Measurements from ENCODE around the gene ATP5PF. TPM values are rescaled to one million over a fixed set of nuclear protein-coding genes. Genes with fewer than 3 reads are reported as not detected.
"Not testable (repeated sequence)": the region's sequence is repeated elsewhere in the genome, so short reads cannot be mapped to it uniquely, and the experiment has no call there.

The ATP5PF gene, protein sequence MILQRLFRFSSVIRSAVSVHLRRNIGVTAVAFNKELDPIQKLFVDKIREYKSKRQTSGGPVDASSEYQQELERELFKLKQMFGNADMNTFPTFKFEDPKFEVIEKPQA
- total RNA-seq (2021) = 173 and 185 TPM in 2 replicates
- percentile 82 among the genes with signal in this experiment for Bru-seq, nascent RNA
- percentile 70 among the genes with signal in this experiment for BruChase-seq, experiment 1, labeled RNA remaining after a 2-hour chase
- percentile 66 among the genes with signal in this experiment for BruChase-seq, experiment 2, labeled RNA remaining after a 6-hour chase
- long read RNA-seq, transcript ATP5PF-202 (4 exons, 826 nt) = minor isoform, 10 of 412 reads
- long read RNA-seq, transcript ATP5PF-204 (4 exons, 1,179 nt) = minor isoform, 10 of 412 reads
- long read RNA-seq, transcript ATP5PF-201 (4 exons, 614 nt) = major isoform, 362 of 412 reads
- long read RNA-seq, partial matches to known transcripts = 10 of 412 reads
- long read RNA-seq, other reads (novel, unspliced or antisense) = 10 of 412 reads

DNA sequence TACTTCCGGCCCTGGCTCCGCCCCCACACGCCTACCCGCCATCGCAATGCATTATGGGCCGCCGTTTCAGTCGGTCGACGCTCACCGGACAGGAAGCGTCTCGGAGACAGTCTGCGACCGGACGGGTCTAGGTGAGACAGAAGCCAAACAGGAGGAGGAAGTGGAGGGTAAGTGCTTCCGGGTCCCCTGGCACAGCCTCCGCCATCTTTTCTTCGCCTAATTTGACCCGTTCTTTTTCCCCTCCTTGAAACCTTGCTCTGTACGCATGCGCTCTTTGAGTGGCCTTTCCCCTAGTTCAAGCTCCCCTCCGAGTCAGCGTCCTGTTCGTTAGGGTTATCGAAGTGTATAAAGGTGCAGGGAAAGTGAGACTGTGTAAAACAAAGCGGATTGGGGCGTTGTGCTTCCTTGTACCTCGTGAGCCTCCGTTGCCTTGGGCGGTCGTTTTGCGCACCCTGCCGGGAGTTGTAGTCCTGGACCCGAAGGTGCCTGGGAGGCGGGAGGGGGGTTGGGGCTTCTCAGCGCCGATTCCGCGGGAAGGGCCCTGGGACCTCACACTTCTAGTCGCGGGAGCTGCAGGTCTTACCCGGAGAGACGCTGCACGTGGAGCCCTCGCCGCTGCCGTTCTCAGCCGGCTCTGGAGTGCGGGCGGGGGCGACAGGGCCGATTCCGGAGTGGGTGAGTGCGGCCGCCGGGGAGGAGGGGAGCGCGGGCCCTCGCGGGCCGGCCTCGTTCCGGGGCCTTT lies at the start of gene ATP5PF, which contains the start of gene GABPA:
ATP5PF (minus strand) TSS at position 1 of the 742 bp plus-strand sequence. CDS start 5,110 bp downstream, outside the sequence.
GABPA (plus strand) TSS at position 69 of the 742 bp plus-strand sequence. CDS start 6,627 bp downstream, outside the sequence.
- peak within 1 kb of the TSS; percentile 89 for H3K4me3 ChIP-seq (ENCODE audit: low read depth, low read length, poor library complexity, severe bottlenecking)
- H3K27ac ChIP-seq (ENCODE audit: low read depth, low read length, poor library complexity, severe bottlenecking) = peak within 1 kb of the TSS; percentile 99
- ChIA-PET CTCF (interaction anchor here (1.0 kb wide), 1 partner anchor 128 kb away, joined by 3 read pairs; no protein-coding TSS in a partner anchor), POLR2A (ENCODE audit: low non-redundant PET) (interaction anchor here (0.6 kb wide), 1 partner anchor 759 kb away, joined by 3 read pairs; no protein-coding TSS in a partner anchor)
- no peaks in the 10 kb centered on the region for H3K27me3 ChIP-seq (replicated peaks; ENCODE audit: insufficient read depth, low read depth, low read length, poor library complexity)
- BruUV-seq (replicated peaks) = no TSS peak
- no peak for TF ChIP-seq EZH2 (IDR thresholded peaks at IDR 0.05; ENCODE audit: borderline replicate concordance, low read depth, low read length, poor library complexity, severe bottlenecking)
- TF ChIP-seq, protein P1, sequence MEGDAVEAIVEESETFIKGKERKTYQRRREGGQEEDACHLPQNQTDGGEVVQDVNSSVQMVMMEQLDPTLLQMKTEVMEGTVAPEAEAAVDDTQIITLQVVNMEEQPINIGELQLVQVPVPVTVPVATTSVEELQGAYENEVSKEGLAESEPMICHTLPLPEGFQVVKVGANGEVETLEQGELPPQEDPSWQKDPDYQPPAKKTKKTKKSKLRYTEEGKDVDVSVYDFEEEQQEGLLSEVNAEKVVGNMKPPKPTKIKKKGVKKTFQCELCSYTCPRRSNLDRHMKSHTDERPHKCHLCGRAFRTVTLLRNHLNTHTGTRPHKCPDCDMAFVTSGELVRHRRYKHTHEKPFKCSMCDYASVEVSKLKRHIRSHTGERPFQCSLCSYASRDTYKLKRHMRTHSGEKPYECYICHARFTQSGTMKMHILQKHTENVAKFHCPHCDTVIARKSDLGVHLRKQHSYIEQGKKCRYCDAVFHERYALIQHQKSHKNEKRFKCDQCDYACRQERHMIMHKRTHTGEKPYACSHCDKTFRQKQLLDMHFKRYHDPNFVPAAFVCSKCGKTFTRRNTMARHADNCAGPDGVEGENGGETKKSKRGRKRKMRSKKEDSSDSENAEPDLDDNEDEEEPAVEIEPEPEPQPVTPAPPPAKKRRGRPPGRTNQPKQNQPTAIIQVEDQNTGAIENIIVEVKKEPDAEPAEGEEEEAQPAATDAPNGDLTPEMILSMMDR (conservative IDR thresholded peaks at IDR 0.05; ENCODE audit: low read depth, low read length) = no peak
- intact Hi-C loops (cut with micrococcal nuclease; ENCODE audit: unreplicated experiment) = loop anchor here (1.0 to 10.0 kb wide), 2 partner anchors 127 to 130 kb away; no protein-coding TSS in a partner anchor
- H3K4me1 ChIP-seq (ENCODE audit: insufficient read depth, low read length, poor library complexity, severe bottlenecking) = peaks cover 16% of the 10 kb centered on the region
- peak; percentile 99 for DNase-seq (ENCODE audit: low spot score)
- H3K36me3 ChIP-seq (ENCODE audit: insufficient read depth, low read length, poor library complexity, severe bottlenecking) = peaks cover 1% of the 10 kb centered on the region
- H3K9me3 ChIP-seq (ENCODE audit: low read depth, low read length, poor library complexity, severe bottlenecking) = no peaks in the 10 kb centered on the region

- H3K27ac ChIP-seq (ENCODE audit: low read depth, low read length, poor library complexity, severe bottlenecking); H3K36me3 ChIP-seq (ENCODE audit: insufficient read depth, low read length, poor library complexity, severe bottlenecking); H3K4me3 ChIP-seq (ENCODE audit: low read depth, low read length, poor library complexity, severe bottlenecking); H3K27me3 ChIP-seq (replicated peaks; ENCODE audit: insufficient read depth, low read depth, low read length, poor library complexity); DNase-seq (ENCODE audit: low spot score); H3K4me1 ChIP-seq (ENCODE audit: insufficient read depth, low read length, poor library complexity, severe bottlenecking); CTCF ChIA-PET; BruUV-seq (replicated peaks); intact Hi-C loops (cut with micrococcal nuclease; ENCODE audit: unreplicated experiment); H3K9me3 ChIP-seq (ENCODE audit: low read depth, low read length, poor library complexity, severe bottlenecking): not testable (repeated sequence)
- POLR2A ChIA-PET (ENCODE audit: low non-redundant PET) = interaction anchor here (0.6 kb wide), 1 partner anchor 775 kb away, joined by 3 read pairs; no protein-coding TSS in a partner anchor
Observed at GRCh38 chr21:25778126-25778875, 43.6 kb upstream of the ATP5PF start.

DNA sequence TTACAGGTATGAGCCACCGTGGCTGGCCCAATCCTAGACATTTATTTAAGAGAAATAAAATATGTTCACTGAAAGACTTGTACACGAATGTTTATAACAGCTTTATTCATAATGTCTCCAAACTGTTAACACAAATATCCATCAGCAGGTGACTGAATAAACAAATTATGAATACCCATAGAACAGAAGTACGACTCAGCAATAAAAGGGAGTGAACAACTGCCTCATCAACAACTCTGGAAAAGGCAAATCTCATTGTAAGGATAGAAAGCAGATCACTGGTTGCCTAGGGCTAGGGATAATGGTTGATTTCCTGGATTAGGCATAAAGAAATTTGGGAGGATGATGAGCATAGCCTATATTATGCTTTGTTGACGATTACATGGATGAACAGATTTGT lies 41.7 kb upstream of the ATP5PF start:
- Histone ChIP-seq H3K9me3 (ENCODE audit: low read depth, low read length, poor library complexity, severe bottlenecking) (no peaks in the 10 kb centered on the region), H3K36me3 (ENCODE audit: insufficient read depth, low read length, poor library complexity, severe bottlenecking) (no peaks in the 10 kb centered on the region), H3K27ac (ENCODE audit: low read depth, low read length, poor library complexity, severe bottlenecking) (no peak overlapping the region), H3K27me3 (replicated peaks; ENCODE audit: insufficient read depth, low read depth, low read length, poor library complexity) (no peaks in the 10 kb centered on the region), H3K4me1 (ENCODE audit: insufficient read depth, low read length, poor library complexity, severe bottlenecking) (no peaks in the 10 kb centered on the region), H3K4me3 (ENCODE audit: low read depth, low read length, poor library complexity, severe bottlenecking) (no peak overlapping the region)
- no TSS peak for BruUV-seq (replicated peaks)
- ChIA-PET POLR2A (ENCODE audit: low non-redundant PET) (no interaction called here), CTCF (no interaction called here)
- intact Hi-C loops (cut with micrococcal nuclease; ENCODE audit: unreplicated experiment) = no loop called here
- DNase-seq (ENCODE audit: low spot score) = peak; percentile 43
- TF ChIP-seq, protein P1 (conservative IDR thresholded peaks at IDR 0.05; ENCODE audit: low read depth, low read length) = no peak
- TF ChIP-seq EZH2 (IDR thresholded peaks at IDR 0.05; ENCODE audit: borderline replicate concordance, low read depth, low read length, poor library complexity, severe bottlenecking) = no peak
